CD14-positive monocyte (primary cell): Measurements from ENCODE around the gene SH3GLB1. TPM values are rescaled to one million over a fixed set of nuclear protein-coding genes. Genes with fewer than 3 reads are reported as not detected.

Experiments
- DNase-seq, 3 donors: peaks; one replicate each; pipeline ENCODE4 v3.0.0-alpha.2; 2011 to 2022
- H2AFZ ChIP-seq: 2 replicates; pipeline ENCODE4 v1.6.0; 2012; ENCODE audit warnings: mild to moderate bottlenecking, low read depth, low read length, inconsistent platforms; ENCODE audit not compliant: insufficient read depth, poor library complexity, severe bottlenecking
- H3K27ac ChIP-seq, 2 donors: 1 replicate in 1 of 2; 2 replicates in 1 of 2; pipeline ENCODE4 v1.5.1; 2012 to 2013; ENCODE audit warnings: low read length in 2 of 2, control low read depth in 1 of 2, inconsistent platforms in 1 of 2, low read depth in 1 of 2, mild to moderate bottlenecking in 1 of 2
- H3K27me3 ChIP-seq, 2 donors: one replicate each; pipeline versions ENCODE4 v1.6.0 to v1.6.1; 2011 to 2013; ENCODE audit warnings: low read length in 2 of 2; ENCODE audit not compliant: control insufficient read depth in 2 of 2, insufficient read depth in 2 of 2
- H3K36me3 ChIP-seq, 2 donors: replicated peaks in 1 of 2; 1 replicate in 1 of 2; 2 replicates in 1 of 2; pipeline versions ENCODE4 v1.5.1 to v1.6.1; 2012 to 2013; ENCODE audit warnings: low read length in 2 of 2, control low read depth in 1 of 2, inconsistent platforms in 1 of 2, mild to moderate bottlenecking in 1 of 2; ENCODE audit not compliant: insufficient read depth in 2 of 2, control insufficient read depth in 1 of 2
- H3K4me1 ChIP-seq, 2 donors: 1 replicate in 1 of 2; 2 replicates in 1 of 2; pipeline versions ENCODE4 v1.5.1 to v1.6.1; 2012 to 2013; ENCODE audit warnings: low read length in 2 of 2, control low read depth in 1 of 2, inconsistent platforms in 1 of 2, mild to moderate bottlenecking in 1 of 2, moderate library complexity in 1 of 2; ENCODE audit not compliant: insufficient read depth in 2 of 2, control insufficient read depth in 1 of 2
- H3K4me2 ChIP-seq: replicated peaks from 2 replicates; pipeline ENCODE3; 2012; ENCODE audit warnings: low read length, moderate library complexity, mild to moderate bottlenecking; ENCODE audit not compliant: poor library complexity, severe bottlenecking; ENCODE audit errors: extremely low read depth
- H3K4me3 ChIP-seq, 3 experiments: fragments of 200-600 bp in 1 of 3; sonication (generic) in 1 of 3; replicated peaks in 1 of 3; 1 replicate in 2 of 3; 2 replicates in 1 of 3; pipeline ENCODE4 v1.5.1; 2011 to 2013; ENCODE audit warnings: low read length in 3 of 3, mild to moderate bottlenecking in 3 of 3, control low read depth in 2 of 3, low read depth in 2 of 3, inconsistent platforms in 1 of 3, moderate library complexity in 1 of 3
- H3K79me2 ChIP-seq: 2 replicates; pipeline ENCODE4 v1.6.0; 2012; ENCODE audit warnings: mild to moderate bottlenecking, control low read depth, inconsistent platforms, low read length, moderate library complexity; ENCODE audit not compliant: insufficient read depth
- H3K9ac ChIP-seq: 2 replicates; pipeline ENCODE4 v1.6.0; 2017; ENCODE audit warnings: low read length, mild to moderate bottlenecking; ENCODE audit not compliant: insufficient read depth, poor library complexity, severe bottlenecking
- H3K9me3 ChIP-seq, 2 donors: replicated peaks in 1 of 2; 1 replicate in 1 of 2; 2 replicates in 1 of 2; pipeline versions ENCODE4 v1.5.1 to v1.6.1; 2012 to 2013; ENCODE audit warnings: low read length in 2 of 2, control low read depth in 1 of 2; ENCODE audit not compliant: control insufficient read depth in 1 of 2, insufficient read depth in 1 of 2
- H4K20me1 ChIP-seq: 2 replicates; pipeline ENCODE4 v1.6.0; 2012; ENCODE audit warnings: mild to moderate bottlenecking, low read length, control low read depth, moderate library complexity; ENCODE audit not compliant: insufficient read depth
- H3K27ac Mint-ChIP-seq, 7 donors: one replicate each; pipeline ENCODE4 v1.8.0; 2020; ENCODE audit warnings: mild to moderate bottlenecking in 7 of 7, mixed read lengths in 7 of 7, moderate library complexity in 6 of 7, inconsistent platforms in 2 of 7
- H3K27me3 Mint-ChIP-seq, 3 donors: one replicate each; pipeline ENCODE4 v1.8.0; 2021 to 2022; ENCODE audit warnings: low read depth in 3 of 3, mild to moderate bottlenecking in 3 of 3, mixed read lengths in 3 of 3, moderate library complexity in 3 of 3, inconsistent platforms in 1 of 3
- H3K36me3 Mint-ChIP-seq, 2 donors: one replicate each; pipeline ENCODE4 v1.8.0; 2020; ENCODE audit warnings: mixed read lengths in 2 of 2, inconsistent platforms in 1 of 2, mild to moderate bottlenecking in 1 of 2
- H3K4me1 Mint-ChIP-seq: one replicate; pipeline ENCODE4 v1.8.0; 2020; ENCODE audit warnings: mild to moderate bottlenecking, mixed read lengths
- H3K4me3 Mint-ChIP-seq, 2 donors: one replicate each; pipeline ENCODE4 v1.8.0; 2020; ENCODE audit warnings: mild to moderate bottlenecking in 2 of 2, mixed read lengths in 2 of 2, moderate library complexity in 1 of 2
- H3K9me3 Mint-ChIP-seq, 7 donors: one replicate each; pipeline ENCODE4 v1.8.0; 2020 to 2022; ENCODE audit warnings: mixed read lengths in 7 of 7, mild to moderate bottlenecking in 6 of 7, moderate library complexity in 6 of 7, inconsistent platforms in 2 of 7
- CTCF ChIP-seq: fragments of 200-600 bp; IDR thresholded peaks from one replicate; pipeline ENCODE4 v1.8.0; 2022; ENCODE audit warnings: antibody characterized with exemption, mild to moderate bottlenecking
- WGBS: methylation state at CpG from one replicate; pipeline ENCODE4 v1.1.5; 2013; ENCODE audit warnings: missing lambda C conversion rate; ENCODE audit not compliant: insufficient coverage; 5-methylcytosine and 5-hydroxymethylcytosine counted together
- intact Hi-C, 2 donors: fragments of 100-400 bp; cut with micrococcal nuclease; formaldehyde crosslinking; loops; one replicate each; pipeline versions ENCODE4 v1.15.0 to v1.15.1; 2023
- polyA plus RNA-seq, 3 donors: library from polyadenylated mRNA; depleted of rRNA in 1 of 3; unstranded in 2 of 3; stranded (reverse) in 1 of 3; fragments of 300-500 nt in 2 of 3; fragments of >200 nt in 1 of 3; fragmentation: Illumina TruSeq in 2 of 3; gene quantifications; 1 replicate in 2 of 3; 2 replicates in 1 of 3; pipeline ENCODE4 v1.2.3, GENCODE V29; 2012 to 2021

The SH3GLB1 gene
- polyA plus RNA-seq, 3 donors = 21.9 to 92.3 (median 75.8) TPM

- intact Hi-C loops = loop anchor here in 1 of 2 donors (10.0 kb wide), 1 partner anchor 66 kb away; no protein-coding TSS in a partner anchor
- Mint-ChIP-seq H3K27ac (peak overlapping the region in 1 of 7 donors; percentile 23), H3K4me3 (no peak overlapping the region), H3K27me3 (no peaks in the 10 kb centered on the region), H3K36me3 (peaks cover 4 to 9% of the 10 kb centered on the region in 2 donors), H3K9me3 (peaks cover 0 to 2% (median 0%) of the 10 kb centered on the region in 7 donors), H3K4me1 (peaks cover 38% of the 10 kb centered on the region)
- Histone ChIP-seq H3K36me3 (peaks cover 0 to 6% of the 10 kb centered on the region in 2 donors), H3K4me1 (peaks cover 20 to 25% of the 10 kb centered on the region in 2 donors), H3K27me3 (no peaks in the 10 kb centered on the region), H4K20me1 (peaks cover 83% of the 10 kb centered on the region), H3K4me3 (no peak overlapping the region), H2AFZ (no peak overlapping the region), H3K4me2 (no peak overlapping the region), H3K27ac (no peak overlapping the region), H3K79me2 (peaks cover 87% of the 10 kb centered on the region), H3K9ac (no peak overlapping the region), H3K9me3 (no peaks in the 10 kb centered on the region)
- WGBS = no CpG with 5 or more reads among the region's 1 CpG
- TF ChIP-seq CTCF = no peak
- DNase-seq = no peak
Measured at GRCh38 chr1:86708920-86709319, 4.5 kb downstream of the SH3GLB1 start.

DNA sequence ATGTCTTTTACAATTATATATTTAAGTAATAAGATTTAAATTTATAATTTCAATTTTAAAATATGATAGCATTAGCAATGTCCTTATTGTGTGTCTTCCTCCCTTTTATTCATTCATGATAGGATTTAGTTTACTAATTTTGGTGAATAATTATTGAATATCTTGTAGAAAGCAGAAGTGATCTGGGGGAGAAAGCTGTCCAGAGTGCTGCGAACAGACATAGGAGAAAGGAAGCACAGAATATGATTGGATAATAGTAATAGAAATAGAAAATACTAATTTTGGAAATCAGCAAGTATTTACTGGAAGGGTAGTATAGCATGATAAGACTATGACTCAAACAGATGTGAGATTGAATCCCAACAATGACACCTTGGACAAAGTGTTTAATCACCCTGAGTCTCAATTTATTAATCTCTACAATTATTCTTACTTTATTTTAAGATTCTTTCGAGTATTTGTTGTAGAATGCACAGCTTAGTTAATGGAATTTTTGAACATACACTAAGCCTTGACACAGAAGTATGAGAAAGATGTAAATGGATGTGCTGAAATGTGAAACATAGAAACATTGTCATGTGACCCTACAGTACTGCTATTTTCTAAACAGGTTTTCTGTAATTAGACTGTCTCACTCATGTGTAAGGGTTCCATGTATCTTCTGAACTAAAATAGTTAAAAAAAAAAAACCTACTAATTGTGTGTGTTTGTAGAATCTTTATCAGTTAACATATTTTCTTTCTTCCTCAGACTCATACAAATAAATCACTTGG is 7.9 kb downstream of the SH3GLB1 start:
- peaks cover 5 to 6% of the 10 kb centered on the region in 2 donors for H3K4me1 ChIP-seq
- peaks cover 9 to 29% of the 10 kb centered on the region in 2 donors for H3K36me3 ChIP-seq
- no peak overlapping the region for H3K4me3 ChIP-seq
- H3K27ac ChIP-seq = no peak overlapping the region
- Mint-ChIP-seq H3K27ac (peak overlapping the region in 1 of 7 donors; percentile 80), H3K36me3 (peaks cover 15 to 19% of the 10 kb centered on the region in 2 donors), H3K9me3 (peaks cover 0 to 2% (median 0%) of the 10 kb centered on the region in 7 donors), H3K27me3 (no peaks in the 10 kb centered on the region), H3K4me3 (no peak overlapping the region), H3K4me1 (peaks cover 24% of the 10 kb centered on the region)
- TF ChIP-seq CTCF = no peak
- peaks cover 100% of the 10 kb centered on the region for H3K79me2 ChIP-seq
- 43% methylated on average over 1 of the region's 2 CpGs for WGBS
- DNase-seq = no peak
- no peaks in the 10 kb centered on the region for H3K27me3 ChIP-seq
- H3K9me3 ChIP-seq = no peaks in the 10 kb centered on the region
- no peak overlapping the region for H2AFZ ChIP-seq
- no peak overlapping the region for H3K9ac ChIP-seq
- peaks cover 100% of the 10 kb centered on the region for H4K20me1 ChIP-seq
- H3K4me2 ChIP-seq = no peak overlapping the region
- intact Hi-C loops = no loop called here
